PC-9 (cell line): ENCODE results near the gene OPRM1.

Experiments
- CTCF ChIP-seq: fragments of 200-600 bp; sonication (generic); conservative IDR thresholded peaks from 2 replicates; pipeline ENCODE4 v1.6.1; 2017; ENCODE audit warnings: mixed run types, antibody characterized with exemption, mild to moderate bottlenecking, moderate library complexity
- EZH2 ChIP-seq: fragments of 200-600 bp; sonication (generic); IDR thresholded peaks from 2 replicates; pipeline ENCODE4 v1.8.0; 2017; ENCODE audit warnings: antibody characterized with exemption, low read depth

GRCh38 chr6:154258064-154258757, 219.2 kb downstream of the OPRM1 start:
- TF ChIP-seq CTCF (no peak), EZH2 (no peak)
